HG02938 (cell line): ENCODE data around the gene PTPRT.

Experiments
- ATAC-seq: cut with Tn5 transposase; IDR thresholded peaks from one replicate; pipeline ENCODE4 v1.9.1; 2021; ENCODE audit warnings: mild to moderate bottlenecking, moderate library complexity; ENCODE audit not compliant: unreplicated experiment

Gene PTPRT

GRCh38 chr20:42430598-42430997, 759.1 kb downstream of the PTPRT start:
- ATAC-seq: no peak

- ATAC-seq: no peak
These were observed 759.8 kb downstream of the PTPRT start for GRCh38 chr20:42429761-42430458.

- no peak for ATAC-seq
These were observed 769.7 kb downstream of the PTPRT start for GRCh38 chr20:42419814-42420532.

- ATAC-seq: no peak
These were observed 782.9 kb downstream of the PTPRT start for GRCh38 chr20:42406826-42407225.

- ATAC-seq: no peak
These were observed 787.3 kb downstream of the PTPRT start for GRCh38 chr20:42402455-42402854.

GRCh38 chr20:42401613-42402012, 788.1 kb downstream of the PTPRT start:
- no peak for ATAC-seq

GRCh38 chr20:42399802-42400201, 789.9 kb downstream of the PTPRT start:
- ATAC-seq: no peak

- ATAC-seq: no peak
These were observed 797.3 kb downstream of the PTPRT start for GRCh38 chr20:42392442-42392841.

- no peak for ATAC-seq
These were observed 797.9 kb downstream of the PTPRT start for GRCh38 chr20:42391807-42392206.

- no peak for ATAC-seq
These were observed 809.4 kb downstream of the PTPRT start for GRCh38 chr20:42380287-42380686.

- no peak for ATAC-seq
These were observed 810.3 kb downstream of the PTPRT start for GRCh38 chr20:42379385-42379784.

GRCh38 chr20:42378826-42379225, 810.9 kb downstream of the PTPRT start:
- ATAC-seq: no peak

GRCh38 chr20:42376131-42376530, 813.6 kb downstream of the PTPRT start:
- ATAC-seq: no peak

- no peak for ATAC-seq
These were observed 816.7 kb downstream of the PTPRT start for GRCh38 chr20:42373049-42373448.

GRCh38 chr20:42370075-42370474, 819.6 kb downstream of the PTPRT start:
- ATAC-seq: no peak

GRCh38 chr20:42368910-42369309, 820.8 kb downstream of the PTPRT start:
- ATAC-seq: no peak

GRCh38 chr20:42366626-42367025, 823.1 kb downstream of the PTPRT start:
- ATAC-seq: no peak

- no peak for ATAC-seq
These were observed 825.3 kb downstream of the PTPRT start for GRCh38 chr20:42364446-42364845.

- no peak for ATAC-seq
These were observed 828.2 kb downstream of the PTPRT start for GRCh38 chr20:42361402-42361970.

GRCh38 chr20:42360621-42361020, 829.1 kb downstream of the PTPRT start:
- ATAC-seq: no peak

GRCh38 chr20:42359617-42360016, 830.1 kb downstream of the PTPRT start:
- no peak for ATAC-seq

- no peak for ATAC-seq
These were observed 837.6 kb downstream of the PTPRT start for GRCh38 chr20:42352096-42352495.
